ENCODE measurements around the gene USPL1.
A peak's percentile ranks its signal among the peaks of the same experiment; 100 is the strongest.

The USPL1 gene

GRCh38 chr13:30668312-30668711 lies 50.6 kb downstream of the USPL1 start:
- Histone ChIP-seq H3K36me3 (ENCODE audit: control insufficient read depth in 5 of 5, insufficient read depth in 5 of 5, low read length in 5 of 5) (no peaks in the 10 kb centered on the region), H3K9me3 (ENCODE audit: control insufficient read depth in 5 of 5, low read length in 5 of 5) (no peaks in the 10 kb centered on the region), H3K4me1 (ENCODE audit: control insufficient read depth in 5 of 5, insufficient read depth in 5 of 5, low read length in 5 of 5) (peaks cover 2 to 33% (median 30%) of the 10 kb centered on the region in 5 donors), H3K4me3 (ENCODE audit: low read depth in 1 of 5, low read length in 5 of 5) (no peak overlapping the region), H3K9ac (ENCODE audit: low read length in 5 of 5) (no peak overlapping the region), H3K27me3 (ENCODE audit: control insufficient read depth in 5 of 5, insufficient read depth in 4 of 5, low read length in 5 of 5) (no peaks in the 10 kb centered on the region), H3K27ac (ENCODE audit: low read depth, low read length) (no peak overlapping the region)

- H3K27ac ChIP-seq (ENCODE audit: low read depth, low read length), result no peak overlapping the region
These were observed 53.6 kb downstream of the USPL1 start for GRCh38 chr13:30671271-30671815.

GRCh38 chr13:30673669-30674521 lies 56.2 kb downstream of the USPL1 start:
- Histone ChIP-seq H3K9me3 (ENCODE audit: control insufficient read depth in 5 of 5, low read length in 5 of 5) (no peaks in the 10 kb centered on the region), H3K36me3 (ENCODE audit: control insufficient read depth in 5 of 5, insufficient read depth in 5 of 5, low read length in 5 of 5) (no peaks in the 10 kb centered on the region), H3K9ac (ENCODE audit: low read length in 5 of 5) (peak overlapping the region in 4 of 5 donors; percentile 30 to 77 (median 48)), H3K27me3 (ENCODE audit: control insufficient read depth in 5 of 5, insufficient read depth in 4 of 5, low read length in 5 of 5) (no peaks in the 10 kb centered on the region), H3K4me3 (ENCODE audit: low read depth in 1 of 5, low read length in 5 of 5) (peak overlapping the region; percentile 61 to 83 (median 71)), H3K4me1 (ENCODE audit: control insufficient read depth in 5 of 5, insufficient read depth in 5 of 5, low read length in 5 of 5) (peaks cover 0 to 12% (median 10%) of the 10 kb centered on the region in 5 donors), H3K27ac (ENCODE audit: low read depth, low read length) (peak overlapping the region; percentile 10)

More at GRCh38 chr13:30671271-30671815, 53.6 kb downstream of the USPL1 start:
- H3K9me3 ChIP-seq (ENCODE audit: control insufficient read depth in 5 of 5, low read length in 5 of 5), result no peaks in the 10 kb centered on the region
- H3K4me3 ChIP-seq (ENCODE audit: low read depth in 1 of 5, low read length in 5 of 5), result no peak overlapping the region
- H3K36me3 ChIP-seq (ENCODE audit: control insufficient read depth in 5 of 5, insufficient read depth in 5 of 5, low read length in 5 of 5), result no peaks in the 10 kb centered on the region
- H3K27me3 ChIP-seq (ENCODE audit: control insufficient read depth in 5 of 5, insufficient read depth in 4 of 5, low read length in 5 of 5), result no peaks in the 10 kb centered on the region
- no peak overlapping the region for H3K9ac ChIP-seq (ENCODE audit: low read length in 5 of 5)
- H3K4me1 ChIP-seq (ENCODE audit: control insufficient read depth in 5 of 5, insufficient read depth in 5 of 5, low read length in 5 of 5), result peaks cover 0 to 12% (median 11%) of the 10 kb centered on the region in 5 donors

GRCh38 chr13:30675717-30676116 lies 58.0 kb downstream of the USPL1 start:
- Histone ChIP-seq H3K9me3 (ENCODE audit: control insufficient read depth in 5 of 5, low read length in 5 of 5) (no peaks in the 10 kb centered on the region), H3K9ac (ENCODE audit: low read length in 5 of 5) (no peak overlapping the region), H3K36me3 (ENCODE audit: control insufficient read depth in 5 of 5, insufficient read depth in 5 of 5, low read length in 5 of 5) (no peaks in the 10 kb centered on the region), H3K27me3 (ENCODE audit: control insufficient read depth in 5 of 5, insufficient read depth in 4 of 5, low read length in 5 of 5) (no peaks in the 10 kb centered on the region), H3K4me1 (ENCODE audit: control insufficient read depth in 5 of 5, insufficient read depth in 5 of 5, low read length in 5 of 5) (peaks cover 0 to 12% (median 10%) of the 10 kb centered on the region in 5 donors), H3K27ac (ENCODE audit: low read depth, low read length) (no peak overlapping the region), H3K4me3 (ENCODE audit: low read depth in 1 of 5, low read length in 5 of 5) (no peak overlapping the region)

GRCh38 chr13:30676672-30677071 lies 59.0 kb downstream of the USPL1 start:
- Histone ChIP-seq H3K4me1 (ENCODE audit: control insufficient read depth in 5 of 5, insufficient read depth in 5 of 5, low read length in 5 of 5) (peaks cover 0 to 14% (median 13%) of the 10 kb centered on the region in 5 donors), H3K27me3 (ENCODE audit: control insufficient read depth in 5 of 5, insufficient read depth in 4 of 5, low read length in 5 of 5) (no peaks in the 10 kb centered on the region), H3K9ac (ENCODE audit: low read length in 5 of 5) (no peak overlapping the region), H3K27ac (ENCODE audit: low read depth, low read length) (no peak overlapping the region), H3K36me3 (ENCODE audit: control insufficient read depth in 5 of 5, insufficient read depth in 5 of 5, low read length in 5 of 5) (no peaks in the 10 kb centered on the region), H3K9me3 (ENCODE audit: control insufficient read depth in 5 of 5, low read length in 5 of 5) (no peaks in the 10 kb centered on the region), H3K4me3 (ENCODE audit: low read depth in 1 of 5, low read length in 5 of 5) (no peak overlapping the region)

- Histone ChIP-seq H3K9me3 (ENCODE audit: control insufficient read depth in 5 of 5, low read length in 5 of 5) (no peaks in the 10 kb centered on the region), H3K4me3 (ENCODE audit: low read depth in 1 of 5, low read length in 5 of 5) (no peak overlapping the region), H3K36me3 (ENCODE audit: control insufficient read depth in 5 of 5, insufficient read depth in 5 of 5, low read length in 5 of 5) (no peaks in the 10 kb centered on the region), H3K27me3 (ENCODE audit: control insufficient read depth in 5 of 5, insufficient read depth in 4 of 5, low read length in 5 of 5) (no peaks in the 10 kb centered on the region), H3K27ac (ENCODE audit: low read depth, low read length) (no peak overlapping the region), H3K9ac (ENCODE audit: low read length in 5 of 5) (no peak overlapping the region), H3K4me1 (ENCODE audit: control insufficient read depth in 5 of 5, insufficient read depth in 5 of 5, low read length in 5 of 5) (peaks cover 2 to 11% (median 7%) of the 10 kb centered on the region in 5 donors)
These were observed 62.0 kb downstream of the USPL1 start for GRCh38 chr13:30679483-30680330.

GRCh38 chr13:30681843-30682242 lies 64.1 kb downstream of the USPL1 start:
- Histone ChIP-seq H3K4me3 (ENCODE audit: low read depth in 1 of 5, low read length in 5 of 5) (no peak overlapping the region), H3K9me3 (ENCODE audit: control insufficient read depth in 5 of 5, low read length in 5 of 5) (no peaks in the 10 kb centered on the region), H3K4me1 (ENCODE audit: control insufficient read depth in 5 of 5, insufficient read depth in 5 of 5, low read length in 5 of 5) (peaks cover 2 to 11% (median 7%) of the 10 kb centered on the region in 5 donors), H3K27me3 (ENCODE audit: control insufficient read depth in 5 of 5, insufficient read depth in 4 of 5, low read length in 5 of 5) (no peaks in the 10 kb centered on the region), H3K36me3 (ENCODE audit: control insufficient read depth in 5 of 5, insufficient read depth in 5 of 5, low read length in 5 of 5) (no peaks in the 10 kb centered on the region), H3K27ac (ENCODE audit: low read depth, low read length) (no peak overlapping the region), H3K9ac (ENCODE audit: low read length in 5 of 5) (peak overlapping the region in 1 of 5 donors; percentile 11)

GRCh38 chr13:30685320-30685859 lies 67.7 kb downstream of the USPL1 start:
- H3K27ac ChIP-seq (ENCODE audit: low read depth, low read length), result no peak overlapping the region
- H3K27me3 ChIP-seq (ENCODE audit: control insufficient read depth in 5 of 5, insufficient read depth in 4 of 5, low read length in 5 of 5), result no peaks in the 10 kb centered on the region
- H3K9me3 ChIP-seq (ENCODE audit: control insufficient read depth in 5 of 5, low read length in 5 of 5), result peaks cover 0 to 3% (median 0%) of the 10 kb centered on the region in 5 donors
- H3K4me3 ChIP-seq (ENCODE audit: low read depth in 1 of 5, low read length in 5 of 5), result no peak overlapping the region
- H3K36me3 ChIP-seq (ENCODE audit: control insufficient read depth in 5 of 5, insufficient read depth in 5 of 5, low read length in 5 of 5), result no peaks in the 10 kb centered on the region
- no peak overlapping the region for H3K9ac ChIP-seq (ENCODE audit: low read length in 5 of 5)
- H3K4me1 ChIP-seq (ENCODE audit: control insufficient read depth in 5 of 5, insufficient read depth in 5 of 5, low read length in 5 of 5), result peaks cover 2 to 21% (median 17%) of the 10 kb centered on the region in 5 donors

GRCh38 chr13:30685987-30686386 lies 68.3 kb downstream of the USPL1 start:
- Histone ChIP-seq H3K27ac (ENCODE audit: low read depth, low read length) (no peak overlapping the region), H3K4me3 (ENCODE audit: low read depth in 1 of 5, low read length in 5 of 5) (no peak overlapping the region), H3K9ac (ENCODE audit: low read length in 5 of 5) (no peak overlapping the region), H3K4me1 (ENCODE audit: control insufficient read depth in 5 of 5, insufficient read depth in 5 of 5, low read length in 5 of 5) (peaks cover 2 to 27% (median 22%) of the 10 kb centered on the region in 5 donors), H3K36me3 (ENCODE audit: control insufficient read depth in 5 of 5, insufficient read depth in 5 of 5, low read length in 5 of 5) (no peaks in the 10 kb centered on the region), H3K27me3 (ENCODE audit: control insufficient read depth in 5 of 5, insufficient read depth in 4 of 5, low read length in 5 of 5) (no peaks in the 10 kb centered on the region), H3K9me3 (ENCODE audit: control insufficient read depth in 5 of 5, low read length in 5 of 5) (peaks cover 0 to 3% (median 0%) of the 10 kb centered on the region in 5 donors)
